GM12878 (cell line): ENCODE data around the gene CACNA2D4. TPM values are rescaled to one million over a fixed set of nuclear protein-coding genes. Genes with fewer than 3 reads are reported as not detected.

Source experiments
- ATAC-seq: fragments of 200-7000 bp; cut with Tn5 transposase; 3 replicates; pipeline ENCODE4 v1.9.1; 2020; ENCODE audit warnings: mild to moderate bottlenecking, moderate library complexity
- BruUV-seq: library from RNA; stranded (reverse); fragments of 400-500 nt; replicated peaks from 2 replicates; lab custom pipeline; 2021; lab: Mats Ljungman, UMichigan
- CTCF ChIA-PET: fragments of 300-600 bp; sonication (Branson Sonifier 250); formaldehyde crosslinking; extraction: SDS; loops from one replicate; lab custom pipeline; 2021; ENCODE audit warnings: inconsistent platforms; lab: Yijun Ruan, JAX
- POLR2A ChIA-PET: fragments of 350-600 bp; formaldehyde crosslinking; extraction: SDS; loops from one replicate; lab custom pipeline; 2021; ENCODE audit warnings: inconsistent platforms; lab: Charles Lee
- RAD21 ChIA-PET: fragments of 300-600 bp; sonication (Branson Sonifier 250); formaldehyde crosslinking; loops from one replicate; lab custom pipeline; 2023; ENCODE audit warnings: antibody characterized with exemption; ENCODE audit not compliant: unreplicated experiment; lab: Charles Lee
- SMC1A ChIA-PET: fragments of 300-600 bp; sonication (Branson Sonifier 250); formaldehyde crosslinking; loops from one replicate; lab custom pipeline; 2023; ENCODE audit not compliant: unreplicated experiment, uncharacterized antibody; lab: Charles Lee
- DNase-seq: peaks from one replicate; pipeline ENCODE4 v3.0.0-alpha.2; 2011; ENCODE audit warnings: low read depth, low spot score
- FAIRE-seq: peaks from 3 replicates; lab custom pipeline; 2011; peaks lifted over from hg19 to GRCh38; lab: Jason Lieb, UNC
- H2AFZ ChIP-seq: 2 replicates; pipeline ENCODE4 v1.6.0; 2011; ENCODE audit warnings: low read depth, low read length, control low read depth; ENCODE audit not compliant: control insufficient read depth
- H3K27ac ChIP-seq: 2 replicates; pipeline ENCODE4 v1.5.1; 2011; ENCODE audit warnings: control low read depth; ENCODE audit not compliant: control insufficient read depth, insufficient read depth
- H3K27me3 ChIP-seq, 2 experiments: replicated peaks in 1 of 2; 2 replicates each; pipeline versions ENCODE4 v1.6.0 to v1.6.1; 2011; ENCODE audit warnings: low read length in 1 of 2; ENCODE audit not compliant: control insufficient read depth in 2 of 2, insufficient read depth in 2 of 2
- H3K36me3 ChIP-seq, 2 experiments: 2 replicates each; pipeline ENCODE4 v1.5.1; 2011; ENCODE audit warnings: low read length in 1 of 2; ENCODE audit not compliant: control insufficient read depth in 2 of 2, insufficient read depth in 2 of 2
- H3K4me1 ChIP-seq: 2 replicates; pipeline ENCODE4 v1.6.1; 2011; ENCODE audit warnings: mild to moderate bottlenecking, low read length, moderate library complexity, mixed read lengths; ENCODE audit not compliant: control insufficient read depth, insufficient read depth
- H3K4me2 ChIP-seq: 2 replicates; pipeline ENCODE4 v1.6.0; 2011; ENCODE audit warnings: control low read depth; ENCODE audit not compliant: control insufficient read depth, insufficient read depth
- H3K4me3 ChIP-seq: fragments of 200-600 bp; sonication (generic); 2 replicates; pipeline ENCODE4 v1.5.1; 2016
- H3K79me2 ChIP-seq: 2 replicates; pipeline ENCODE4 v1.6.0; 2011; ENCODE audit warnings: low read length; ENCODE audit not compliant: control insufficient read depth, insufficient read depth
- H3K9ac ChIP-seq: 2 replicates; pipeline ENCODE4 v1.8.0; 2011; ENCODE audit warnings: low read length, control low read depth, mixed read lengths; ENCODE audit not compliant: control insufficient read depth, insufficient read depth
- H3K9me3 ChIP-seq: replicated peaks from 3 replicates; pipeline ENCODE4 v1.5.1; 2011; ENCODE audit warnings: mild to moderate bottlenecking, low read length; ENCODE audit not compliant: control insufficient read depth, insufficient read depth
- H4K20me1 ChIP-seq: 2 replicates; pipeline ENCODE4 v1.6.0; 2011; ENCODE audit not compliant: control insufficient read depth, insufficient read depth
- BCL11A ChIP-seq: IDR thresholded peaks from 2 replicates; pipeline ENCODE4 v1.6.1; 2011; ENCODE audit warnings: low read depth, low read length
- HCFC1 ChIP-seq: fragments of 150-350 bp; IDR thresholded peaks from 2 replicates; pipeline ENCODE4 v1.6.1; 2014; ENCODE audit warnings: low read length
- HDGF ChIP-seq: fragments of 450-650 bp; IDR thresholded peaks from 2 replicates; pipeline ENCODE4 v1.6.1; 2016; ENCODE audit warnings: antibody characterized with exemption
- MXI1 ChIP-seq: fragments of 150-350 bp; IDR thresholded peaks from 2 replicates; pipeline ENCODE4 v1.6.1; 2011; ENCODE audit warnings: low read depth, mild to moderate bottlenecking, inconsistent platforms, low read length, improper control_type of control experiment
- NR2F1 ChIP-seq: fragments of 450-650 bp; conservative IDR thresholded peaks from 2 replicates; pipeline ENCODE4 v1.6.1; 2017; ENCODE audit warnings: mild to moderate bottlenecking
- NRF1 ChIP-seq: conservative IDR thresholded peaks from 2 replicates; pipeline ENCODE4 v1.6.1; 2011; ENCODE audit warnings: mild to moderate bottlenecking, low read depth, low read length, improper control_type of control experiment
- PAX8 ChIP-seq: fragments of 450-650 bp; IDR thresholded peaks from 2 replicates; pipeline ENCODE4 v1.6.1; 2017; ENCODE audit warnings: mild to moderate bottlenecking, moderate library complexity
- RAD21 ChIP-seq: IDR thresholded peaks from 2 replicates; pipeline ENCODE4 v1.6.1; 2011; ENCODE audit warnings: mild to moderate bottlenecking, low read depth, low read length, moderate library complexity; ENCODE audit not compliant: insufficient read depth
- SMAD5 ChIP-seq: IDR thresholded peaks from 2 replicates; pipeline ENCODE4 v1.6.1; 2016; ENCODE audit warnings: antibody characterized with exemption, low read depth
- SP1 ChIP-seq: IDR thresholded peaks from one replicate; pipeline ENCODE4 v1.6.1; 2011; ENCODE audit warnings: low read depth, low read length
- SRF ChIP-seq, 2 experiments: IDR thresholded peaks; 2 replicates each; pipeline ENCODE4 v1.6.1; 2011; ENCODE audit warnings: low read depth in 2 of 2, low read length in 2 of 2, mild to moderate bottlenecking in 1 of 2, moderate library complexity in 1 of 2
- WRNIP1 ChIP-seq: IDR thresholded peaks from 2 replicates; pipeline ENCODE4 v1.6.1; 2011; ENCODE audit warnings: low read depth, low read length, improper control_type of control experiment, borderline replicate concordance
- ZNF384 ChIP-seq: IDR thresholded peaks from 2 replicates; pipeline ENCODE4 v1.6.1; 2012; ENCODE audit warnings: low read depth, mild to moderate bottlenecking, low read length, improper control_type of control experiment, borderline replicate concordance
- WGBS: methylation state at CpG from one replicate; pipeline ENCODE4 v1.1.6; 2016; ENCODE audit warnings: low lambda C conversion rate; ENCODE audit not compliant: insufficient replicate concordance, insufficient coverage; ENCODE audit errors: missing lambda C conversion rate; 5-methylcytosine and 5-hydroxymethylcytosine counted together
- in situ Hi-C: fragments of 300-500 bp; cut with MboI; formaldehyde crosslinking; loops from 9 replicates; pipeline ENCODE4 v1.14.3; 2018; ENCODE audit warnings: mixed read lengths
- intact Hi-C: fragments of 100-400 bp; cut with micrococcal nuclease; formaldehyde crosslinking; loops from one replicate; pipeline ENCODE4 v1.14.2; 2022; ENCODE audit not compliant: unreplicated experiment
- polyA plus RNA-seq, 11 experiments: library from polyadenylated mRNA; depleted of rRNA in 4 of 11; unstranded in 6 of 11; stranded (reverse) in 5 of 11; fragments of >200 nt; fragmentation: Nextera tagmentation in 4 of 11; fragmentation: Illumina TruSeq in 1 of 11; extraction: Ambion mirVana in 4 of 11; extraction: Trizol in 1 of 11; gene quantifications; 1 replicate in 1 of 11; 2 replicates in 10 of 11; pipeline versions ENCODE4 v1.2.1 to v1.2.3, GENCODE V29; 2011 to 2016; ENCODE audit warnings: inconsistent platforms in 2 of 11, missing spikeins in 2 of 11, low read depth in 1 of 11
- total RNA-seq, 4 experiments: library from RNA; depleted of rRNA in 3 of 4; stranded (reverse); fragments of >200 nt in 3 of 4; fragmentation: Illumina TruSeq in 1 of 4; extraction: Trizol in 1 of 4; gene quantifications; 2 replicates each; pipeline versions ENCODE4 v1.2.1 to v1.2.3, GENCODE V29; 2013 to 2021
- TF ChIP-seq, protein P1 (sequence below): fragments of 450-650 bp; IDR thresholded peaks from 2 replicates; pipeline ENCODE4 v1.6.1; 2017; ENCODE audit warnings: borderline replicate concordance
- TF ChIP-seq, protein P2 (sequence below): fragments of 450-650 bp; IDR thresholded peaks from 2 replicates; pipeline ENCODE4 v1.6.1; 2016; ENCODE audit warnings: mild to moderate bottlenecking, moderate library complexity, borderline replicate concordance

CACNA2D4 gene
- total and polyA plus RNA-seq, 10 of the 15 experiments (the other 5 are each of a cell fraction or from before 2014, with no cell fraction given): 0.03 to 1.0 (median 0.65) TPM

DNA sequence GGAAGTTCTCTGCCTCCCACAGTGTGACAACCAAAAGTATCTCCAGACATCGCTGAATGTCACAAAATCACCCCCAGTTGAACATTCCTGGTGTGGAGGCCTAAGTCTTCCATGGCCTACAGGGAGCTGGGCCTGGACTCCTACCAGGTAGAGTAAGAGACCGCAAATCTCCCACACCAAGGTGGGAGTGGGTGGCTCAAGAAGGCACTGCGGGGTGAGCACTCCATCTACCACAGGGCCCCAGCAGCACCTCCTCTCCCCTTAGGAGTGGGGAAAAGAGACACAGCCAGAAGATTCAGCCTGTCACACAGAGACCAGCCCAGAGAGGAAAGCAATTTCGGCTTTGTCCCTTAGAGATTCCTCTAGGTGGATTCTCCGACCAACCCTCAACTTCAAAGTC, 72.6 kb downstream of the CACNA2D4 start:
- CTCF ChIA-PET: no interaction called here
- no peak overlapping the region for H3K27ac ChIP-seq

DNA sequence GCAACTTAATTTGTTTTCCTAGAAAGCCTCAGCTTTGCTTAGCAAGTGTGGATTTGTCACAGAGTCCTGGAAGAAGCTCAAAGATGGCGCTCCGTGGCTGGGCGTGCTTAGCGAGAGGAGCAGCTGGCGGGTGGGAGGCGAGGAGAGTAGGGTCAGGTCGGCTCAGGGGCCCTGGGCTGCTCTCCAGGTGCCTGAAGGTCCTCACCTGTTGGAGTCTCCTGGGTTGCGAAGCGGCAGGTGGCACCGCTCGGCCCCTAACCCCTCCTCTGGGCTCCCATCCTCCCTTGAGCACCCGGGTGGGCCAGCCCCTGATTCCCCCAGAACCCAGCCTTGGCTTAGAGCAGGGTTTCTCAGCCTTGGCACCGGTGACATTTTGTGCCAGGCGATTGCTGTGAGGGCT, 73.0 kb downstream of the CACNA2D4 start:
- Histone ChIP-seq H3K36me3 (no peaks in the 10 kb centered on the region), H2AFZ (no peak overlapping the region), H3K9ac (no peak overlapping the region), H3K9me3 (no peaks in the 10 kb centered on the region), H4K20me1 (no peaks in the 10 kb centered on the region), H3K79me2 (no peaks in the 10 kb centered on the region), H3K27ac (no peak overlapping the region), H3K27me3 (peaks cover 3 to 7% of the 10 kb centered on the region in 2 experiments), H3K4me3 (no peak overlapping the region), H3K4me2 (no peak overlapping the region), H3K4me1 (no peaks in the 10 kb centered on the region)
- CTCF ChIA-PET: no interaction called here
- ATAC-seq: no peak
- FAIRE-seq: no peak
- RAD21 ChIA-PET: no interaction called here
- POLR2A ChIA-PET: no interaction called here
- no TSS peak for BruUV-seq
- 38% methylated on average over 12 of the region's 14 CpGs for WGBS
- in situ Hi-C loops: no loop called here
- no peak for DNase-seq
- SMC1A ChIA-PET: no interaction called here
- intact Hi-C loops: no loop called here
- TF ChIP-seq BCL11A: no peak
- no peak for TF ChIP-seq HCFC1
- TF ChIP-seq, protein P1, sequence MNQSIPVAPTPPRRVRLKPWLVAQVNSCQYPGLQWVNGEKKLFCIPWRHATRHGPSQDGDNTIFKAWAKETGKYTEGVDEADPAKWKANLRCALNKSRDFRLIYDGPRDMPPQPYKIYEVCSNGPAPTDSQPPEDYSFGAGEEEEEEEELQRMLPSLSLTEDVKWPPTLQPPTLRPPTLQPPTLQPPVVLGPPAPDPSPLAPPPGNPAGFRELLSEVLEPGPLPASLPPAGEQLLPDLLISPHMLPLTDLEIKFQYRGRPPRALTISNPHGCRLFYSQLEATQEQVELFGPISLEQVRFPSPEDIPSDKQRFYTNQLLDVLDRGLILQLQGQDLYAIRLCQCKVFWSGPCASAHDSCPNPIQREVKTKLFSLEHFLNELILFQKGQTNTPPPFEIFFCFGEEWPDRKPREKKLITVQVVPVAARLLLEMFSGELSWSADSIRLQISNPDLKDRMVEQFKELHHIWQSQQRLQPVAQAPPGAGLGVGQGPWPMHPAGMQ: no peak
- TF ChIP-seq HDGF: no peak
- TF ChIP-seq NR2F1: no peak
- no peak for TF ChIP-seq MXI1
- TF ChIP-seq, protein P2, sequence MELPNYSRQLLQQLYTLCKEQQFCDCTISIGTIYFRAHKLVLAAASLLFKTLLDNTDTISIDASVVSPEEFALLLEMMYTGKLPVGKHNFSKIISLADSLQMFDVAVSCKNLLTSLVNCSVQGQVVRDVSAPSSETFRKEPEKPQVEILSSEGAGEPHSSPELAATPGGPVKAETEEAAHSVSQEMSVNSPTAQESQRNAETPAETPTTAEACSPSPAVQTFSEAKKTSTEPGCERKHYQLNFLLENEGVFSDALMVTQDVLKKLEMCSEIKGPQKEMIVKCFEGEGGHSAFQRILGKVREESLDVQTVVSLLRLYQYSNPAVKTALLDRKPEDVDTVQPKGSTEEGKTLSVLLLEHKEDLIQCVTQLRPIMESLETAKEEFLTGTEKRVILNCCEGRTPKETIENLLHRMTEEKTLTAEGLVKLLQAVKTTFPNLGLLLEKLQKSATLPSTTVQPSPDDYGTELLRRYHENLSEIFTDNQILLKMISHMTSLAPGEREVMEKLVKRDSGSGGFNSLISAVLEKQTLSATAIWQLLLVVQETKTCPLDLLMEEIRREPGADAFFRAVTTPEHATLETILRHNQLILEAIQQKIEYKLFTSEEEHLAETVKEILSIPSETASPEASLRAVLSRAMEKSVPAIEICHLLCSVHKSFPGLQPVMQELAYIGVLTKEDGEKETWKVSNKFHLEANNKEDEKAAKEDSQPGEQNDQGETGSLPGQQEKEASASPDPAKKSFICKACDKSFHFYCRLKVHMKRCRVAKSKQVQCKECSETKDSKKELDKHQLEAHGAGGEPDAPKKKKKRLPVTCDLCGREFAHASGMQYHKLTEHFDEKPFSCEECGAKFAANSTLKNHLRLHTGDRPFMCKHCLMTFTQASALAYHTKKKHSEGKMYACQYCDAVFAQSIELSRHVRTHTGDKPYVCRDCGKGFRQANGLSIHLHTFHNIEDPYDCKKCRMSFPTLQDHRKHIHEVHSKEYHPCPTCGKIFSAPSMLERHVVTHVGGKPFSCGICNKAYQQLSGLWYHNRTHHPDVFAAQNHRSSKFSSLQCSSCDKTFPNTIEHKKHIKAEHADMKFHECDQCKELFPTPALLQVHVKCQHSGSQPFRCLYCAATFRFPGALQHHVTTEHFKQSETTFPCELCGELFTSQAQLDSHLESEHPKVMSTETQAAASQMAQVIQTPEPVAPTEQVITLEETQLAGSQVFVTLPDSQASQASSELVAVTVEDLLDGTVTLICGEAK: no peak
- no peak for TF ChIP-seq SRF (IDR thresholded peaks at IDR 0.05; ENCODE audit: low read depth in 2 of 2, low read length in 2 of 2)
- TF ChIP-seq PAX8: no peak
- TF ChIP-seq NRF1: no peak
- TF ChIP-seq SP1: no peak
- TF ChIP-seq RAD21: no peak
- no peak for TF ChIP-seq WRNIP1
- TF ChIP-seq SMAD5: no peak

More for the DNA sequence above, 72.6 kb downstream of the CACNA2D4 start:
- SMC1A ChIA-PET: no interaction called here
- WGBS: 57% methylated on average over 5 of the region's 5 CpGs
- RAD21 ChIA-PET: no interaction called here
- no peak for TF ChIP-seq ZNF384
- TF ChIP-seq, all 136 proteins: peak for 0
- no peak for DNase-seq
- no peak for FAIRE-seq
- Histone ChIP-seq H3K36me3 (no peaks in the 10 kb centered on the region), H3K27me3 (peaks cover 3 to 6% of the 10 kb centered on the region in 2 experiments), H3K4me1 (no peaks in the 10 kb centered on the region), H3K79me2 (no peaks in the 10 kb centered on the region), H3K4me2 (no peak overlapping the region), H3K9me3 (no peaks in the 10 kb centered on the region), H4K20me1 (no peaks in the 10 kb centered on the region), H3K9ac (no peak overlapping the region), H2AFZ (no peak overlapping the region), H3K4me3 (no peak overlapping the region)
- in situ Hi-C loops (no loop called here), intact Hi-C loops (no loop called here)
- POLR2A ChIA-PET: no interaction called here
- no TSS peak for BruUV-seq
- no peak for ATAC-seq
